GM19240 (cell line): ENCODE results near the gene EFL1.

ENCODE experiments used
- DNase-seq: peaks from one replicate; pipeline ENCODE4 v3.0.0; 2011; ENCODE audit warnings: low spot score; ENCODE audit not compliant: insufficient read length

The EFL1 gene

DNA sequence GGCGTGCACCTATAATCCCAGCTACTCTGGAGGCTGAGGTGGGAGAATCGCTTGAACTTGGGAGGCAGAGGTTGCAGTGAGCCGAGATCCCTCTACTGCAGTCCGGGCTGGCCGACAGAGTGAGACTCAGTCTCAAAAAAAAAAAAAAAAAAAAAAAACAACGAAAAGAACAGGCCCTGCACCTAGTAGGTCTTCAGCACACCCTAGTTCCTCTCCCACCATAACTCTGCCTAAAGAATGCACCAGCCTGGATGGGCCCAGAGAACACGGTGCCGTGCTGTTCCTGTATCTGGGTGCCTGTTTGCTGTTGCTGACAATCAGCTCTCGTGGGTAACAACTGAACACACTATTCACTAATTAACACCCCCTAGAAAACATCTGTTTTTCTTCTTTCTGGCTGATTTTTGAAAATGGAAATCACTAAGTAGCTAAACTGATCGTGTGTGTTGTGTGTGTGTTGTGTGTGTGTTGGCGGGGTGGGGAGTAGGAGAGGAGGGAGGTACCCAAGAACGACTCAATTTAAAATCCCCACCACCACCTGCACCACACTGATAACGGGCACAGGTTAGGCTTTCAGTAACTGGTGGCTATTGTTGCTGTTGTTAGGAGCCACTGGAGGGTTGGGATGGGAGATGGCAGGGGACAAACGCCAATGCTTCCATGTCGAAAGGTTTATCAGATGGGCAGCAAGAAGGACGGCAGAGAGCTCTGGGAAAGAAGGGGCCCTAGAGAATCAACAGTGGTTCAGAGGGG, 176.1 kb downstream of the EFL1 start:
- no peak for DNase-seq

DNA sequence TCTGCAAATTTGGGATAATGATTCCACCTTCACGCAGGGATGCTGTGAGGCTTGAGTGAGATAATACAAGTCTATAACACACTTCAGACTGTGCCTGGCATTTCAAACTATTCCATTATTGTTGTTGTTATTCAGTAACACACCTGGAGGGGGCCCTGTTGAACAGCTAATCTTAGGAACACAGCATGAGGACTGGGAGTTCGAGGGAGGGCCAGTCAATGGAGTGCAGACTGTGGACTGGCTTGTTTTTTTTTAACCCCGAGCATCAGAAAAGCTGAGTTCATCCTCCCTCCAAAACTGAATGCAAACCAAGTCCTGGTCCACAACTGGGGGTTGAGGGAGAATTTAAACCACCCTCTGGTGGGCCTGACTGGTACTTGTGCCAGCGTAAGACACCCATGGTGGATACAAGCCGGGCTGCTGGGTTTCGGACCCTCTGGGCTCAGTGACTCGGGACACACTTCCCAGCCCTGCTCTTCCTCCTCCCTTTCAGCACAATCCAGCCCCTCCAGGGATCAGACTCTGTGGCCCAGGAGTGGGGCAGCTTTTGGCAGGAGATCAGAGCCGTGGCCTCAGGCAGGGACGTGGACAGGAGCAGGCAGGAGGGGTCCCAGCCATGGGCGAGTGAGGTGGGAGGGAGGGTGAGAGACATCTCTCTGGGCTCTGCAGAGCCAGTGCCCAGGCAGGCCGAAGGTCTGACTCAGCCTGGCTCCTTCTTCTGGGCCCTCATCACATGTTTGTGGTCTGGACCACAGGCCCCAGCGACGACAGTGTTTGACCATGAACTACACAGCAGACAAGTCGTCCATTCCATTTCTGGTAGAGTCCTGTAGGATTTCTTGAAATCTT, 180.4 kb downstream of the EFL1 start:
- DNase-seq = no peak

DNA sequence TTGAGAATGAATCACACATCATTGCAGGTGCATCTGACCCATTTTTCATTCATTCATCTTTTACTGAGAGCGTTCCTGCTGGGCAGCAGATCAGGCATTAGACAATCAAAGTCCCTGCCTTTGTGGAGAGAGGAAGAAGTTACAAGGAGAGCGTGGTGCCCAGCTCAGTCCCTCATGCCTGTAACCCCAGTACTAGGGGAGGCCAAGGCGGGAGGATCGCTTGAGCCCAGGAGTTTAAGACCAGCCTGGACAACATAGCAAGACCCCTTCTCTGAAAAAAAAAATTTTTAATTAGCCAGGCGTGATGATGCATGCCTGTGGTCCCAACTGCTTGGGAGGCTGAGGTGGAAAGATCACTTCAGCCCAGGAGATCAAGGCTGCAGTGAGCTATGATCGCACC, 181.8 kb downstream of the EFL1 start:
- no peak for DNase-seq
